MM.1S (cell line): Measurements from ENCODE around the gene GPC5.

Experiments used
- EZH2 ChIP-seq: fragments of 300-600 bp; sonication (generic); optimal IDR thresholded peaks from 2 replicates; pipeline ENCODE3; 2017; ENCODE audit warnings: low read depth, mild to moderate bottlenecking, antibody characterized with exemption, low read length, mixed read lengths
- TF ChIP-seq, protein P1 (sequence below): fragments of 300-600 bp; sonication (generic); IDR thresholded peaks from 2 replicates; pipeline ENCODE4 v1.5.1; 2016; ENCODE audit warnings: antibody characterized with exemption, low read length, mixed read lengths

DNA sequence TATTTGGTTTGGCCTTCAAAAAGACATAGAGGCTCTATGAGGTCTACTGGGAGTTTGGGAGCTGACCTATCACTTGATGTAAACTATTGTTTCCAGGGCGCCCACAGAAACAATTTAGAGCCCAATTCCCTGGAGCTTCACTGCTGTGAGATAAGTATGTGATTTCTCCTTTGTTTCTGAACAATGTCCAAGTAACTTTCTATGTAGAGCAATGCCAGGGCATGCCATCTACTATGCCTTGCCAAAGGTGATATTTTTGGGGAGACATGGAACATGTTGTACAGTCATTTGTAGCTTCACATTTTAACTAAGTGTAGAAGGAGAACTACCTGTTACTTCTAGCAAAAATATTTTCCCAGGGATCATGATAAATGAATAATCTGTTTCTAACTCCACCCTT, 872.6 kb downstream of the GPC5 start:
- TF ChIP-seq, protein P1, sequence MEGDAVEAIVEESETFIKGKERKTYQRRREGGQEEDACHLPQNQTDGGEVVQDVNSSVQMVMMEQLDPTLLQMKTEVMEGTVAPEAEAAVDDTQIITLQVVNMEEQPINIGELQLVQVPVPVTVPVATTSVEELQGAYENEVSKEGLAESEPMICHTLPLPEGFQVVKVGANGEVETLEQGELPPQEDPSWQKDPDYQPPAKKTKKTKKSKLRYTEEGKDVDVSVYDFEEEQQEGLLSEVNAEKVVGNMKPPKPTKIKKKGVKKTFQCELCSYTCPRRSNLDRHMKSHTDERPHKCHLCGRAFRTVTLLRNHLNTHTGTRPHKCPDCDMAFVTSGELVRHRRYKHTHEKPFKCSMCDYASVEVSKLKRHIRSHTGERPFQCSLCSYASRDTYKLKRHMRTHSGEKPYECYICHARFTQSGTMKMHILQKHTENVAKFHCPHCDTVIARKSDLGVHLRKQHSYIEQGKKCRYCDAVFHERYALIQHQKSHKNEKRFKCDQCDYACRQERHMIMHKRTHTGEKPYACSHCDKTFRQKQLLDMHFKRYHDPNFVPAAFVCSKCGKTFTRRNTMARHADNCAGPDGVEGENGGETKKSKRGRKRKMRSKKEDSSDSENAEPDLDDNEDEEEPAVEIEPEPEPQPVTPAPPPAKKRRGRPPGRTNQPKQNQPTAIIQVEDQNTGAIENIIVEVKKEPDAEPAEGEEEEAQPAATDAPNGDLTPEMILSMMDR, result no peak
- TF ChIP-seq EZH2, result no peak
